HG02759 (cell line): Measurements from ENCODE around the gene MOGAT1.
"Not testable (repeated sequence)": the region's sequence is repeated elsewhere in the genome, so short reads cannot be mapped to it uniquely, and the experiment has no call there.

Experiments used
- ATAC-seq: cut with Tn5 transposase; IDR thresholded peaks from one replicate; pipeline ENCODE4 v1.9.1; 2021; ENCODE audit warnings: mild to moderate bottlenecking, moderate library complexity; ENCODE audit not compliant: unreplicated experiment

MOGAT1 gene

GRCh38 chr2:222736924-222737323, 65.5 kb downstream of the MOGAT1 start:
- ATAC-seq, result no peak

GRCh38 chr2:222738312-222738711, 66.9 kb downstream of the MOGAT1 start:
- ATAC-seq, result no peak

DNA sequence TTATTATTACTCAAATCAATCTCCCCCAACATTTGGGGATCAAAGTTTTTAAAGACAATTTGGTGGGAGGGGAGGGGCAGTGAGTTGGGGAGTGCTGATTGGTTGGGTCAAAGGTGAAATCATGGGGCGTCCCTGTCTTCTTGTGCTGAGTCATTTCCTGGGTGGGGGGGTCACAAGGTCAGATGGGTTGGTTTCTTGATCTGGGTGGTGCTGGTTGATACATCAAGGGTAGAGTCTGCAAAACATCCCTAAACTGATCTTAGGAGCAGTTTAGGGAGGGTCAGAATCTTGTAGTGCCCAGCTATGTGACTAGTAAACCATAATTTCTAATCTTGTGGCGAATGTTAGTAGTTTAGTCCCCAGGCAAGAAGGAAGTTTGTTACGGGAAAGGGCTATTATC, 67.4 kb downstream of the MOGAT1 start:
- no peak for ATAC-seq

- no peak for ATAC-seq
Observed at GRCh38 chr2:222739939-222740338, 68.5 kb downstream of the MOGAT1 start.

DNA sequence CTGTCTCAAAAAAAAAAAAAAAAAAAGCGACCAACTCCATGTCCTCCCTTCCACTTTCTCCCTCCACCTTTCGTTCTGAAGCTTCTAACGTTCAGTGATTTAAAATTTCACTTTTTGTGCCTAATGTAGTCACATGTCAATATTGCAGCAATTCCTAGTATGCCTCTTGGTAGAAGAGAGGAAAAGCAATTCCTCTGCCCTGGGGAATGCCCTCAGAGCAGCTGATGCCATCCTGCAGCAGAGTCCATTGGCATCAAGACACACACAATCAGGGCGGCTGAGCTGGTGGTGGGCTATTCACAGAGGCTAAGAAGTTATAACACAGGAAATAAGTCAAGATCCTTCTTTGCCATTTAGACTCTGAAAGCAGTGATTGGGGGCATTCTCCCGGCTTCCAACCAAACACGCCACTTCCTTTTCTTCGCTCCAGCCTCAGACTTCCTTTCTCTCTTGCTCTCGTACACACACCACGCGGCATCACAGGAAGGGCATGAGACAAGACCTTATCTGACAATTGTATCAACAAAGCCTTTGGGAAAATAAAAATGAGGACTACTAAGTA, 71.9 kb downstream of the MOGAT1 start:
- no peak for ATAC-seq

- ATAC-seq, result no peak
Observed at GRCh38 chr2:222745836-222746559, 74.5 kb downstream of the MOGAT1 start.

DNA sequence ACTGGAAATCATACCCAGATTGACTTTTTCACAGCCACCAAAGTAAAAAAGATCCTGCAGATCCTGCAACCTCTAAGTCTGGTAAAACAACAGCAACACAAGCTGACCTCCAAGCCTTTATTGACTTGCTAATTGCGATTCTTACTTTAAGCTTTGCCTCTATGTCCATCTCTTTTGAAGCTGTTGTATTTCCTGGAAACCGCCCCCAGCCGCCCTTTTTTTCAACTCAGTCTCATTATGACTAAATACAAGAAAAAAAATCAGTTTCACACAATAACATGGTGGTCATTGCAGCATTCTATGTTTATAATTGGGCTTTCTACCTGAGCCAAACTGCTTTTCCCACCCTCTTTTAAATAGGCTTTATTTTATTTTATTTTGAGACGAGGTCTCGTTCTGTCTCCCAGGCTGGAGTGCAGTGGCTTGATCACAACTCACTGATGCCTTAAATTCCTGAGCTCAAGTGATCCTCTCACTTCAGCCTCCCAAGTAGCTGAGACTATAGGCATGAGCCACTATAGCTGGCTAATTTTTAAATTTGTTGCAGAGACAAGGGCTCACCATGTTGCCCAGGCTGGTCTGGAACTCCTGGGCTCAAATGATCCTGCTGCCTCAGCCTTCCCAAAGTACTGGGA, 76.2 kb downstream of the MOGAT1 start:
- ATAC-seq, result peak; percentile 60

DNA sequence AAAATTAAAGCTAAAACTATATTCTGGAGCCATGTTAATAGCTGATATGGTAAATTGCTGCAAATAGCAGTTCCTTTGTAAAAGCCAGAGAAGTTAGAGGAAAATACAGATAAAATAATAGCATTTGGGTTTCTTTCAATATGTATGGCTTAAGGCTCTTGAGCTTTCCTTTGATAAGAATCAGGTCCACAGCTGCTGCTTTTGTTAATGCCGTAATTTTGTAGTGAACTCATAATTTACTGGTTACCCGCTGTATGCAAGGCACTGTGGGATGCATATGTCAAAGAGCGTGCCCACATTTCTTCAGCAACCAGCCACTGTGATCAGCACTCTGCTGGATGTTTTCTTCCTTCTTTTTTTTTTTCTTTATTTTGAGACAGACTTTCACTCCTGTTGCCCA, 79.1 kb downstream of the MOGAT1 start:
- ATAC-seq, result no peak

DNA sequence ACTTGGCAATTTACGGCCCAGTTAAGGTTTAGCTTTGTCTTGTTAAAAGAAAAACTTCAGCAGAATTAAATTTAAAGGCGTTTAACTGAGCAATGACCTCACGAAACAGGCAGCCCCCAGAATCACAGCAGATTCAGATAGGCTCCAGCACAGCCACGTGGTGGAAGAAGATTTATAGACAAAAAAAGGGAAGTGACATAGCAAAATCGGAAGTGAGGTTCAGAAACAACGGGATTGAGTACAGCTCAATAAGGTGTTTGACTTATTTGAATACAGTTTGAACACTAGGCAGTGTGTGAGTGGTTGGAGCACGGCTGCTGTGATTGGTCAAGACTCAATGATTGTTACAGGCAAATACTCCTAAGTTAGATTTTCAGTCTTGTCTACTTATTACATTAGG, 79.8 kb downstream of the MOGAT1 start:
- no peak for ATAC-seq

- no peak for ATAC-seq
Observed at GRCh38 chr2:222751821-222752719, 80.6 kb downstream of the MOGAT1 start.

DNA sequence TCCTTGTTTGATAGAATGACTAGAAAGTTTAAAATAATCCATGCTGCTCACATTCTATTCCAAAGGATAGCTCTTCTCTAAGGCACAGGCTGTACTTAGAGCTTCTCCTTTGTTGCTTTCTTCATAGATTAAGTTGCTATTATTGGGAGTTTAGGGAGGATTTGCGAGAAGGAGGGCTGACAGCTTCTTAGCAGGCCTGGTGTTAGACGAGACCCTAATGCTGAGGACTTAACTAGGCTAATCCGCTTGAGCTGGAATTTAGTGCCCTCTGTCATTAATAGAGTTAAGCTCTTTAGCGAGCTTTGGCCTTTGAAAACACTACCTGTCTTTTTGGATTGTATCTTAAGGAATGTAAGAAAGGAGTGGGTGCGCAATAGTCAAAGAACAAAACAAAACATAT, 81.3 kb downstream of the MOGAT1 start:
- no peak for ATAC-seq

GRCh38 chr2:222753251-222753824, 81.9 kb downstream of the MOGAT1 start:
- ATAC-seq, result no peak

GRCh38 chr2:222754324-222754930, 83.0 kb downstream of the MOGAT1 start:
- no peak for ATAC-seq

GRCh38 chr2:222755593-222755992, 84.1 kb downstream of the MOGAT1 start:
- ATAC-seq, result not testable (repeated sequence)

GRCh38 chr2:222756362-222756831, 84.9 kb downstream of the MOGAT1 start:
- ATAC-seq, result no peak

DNA sequence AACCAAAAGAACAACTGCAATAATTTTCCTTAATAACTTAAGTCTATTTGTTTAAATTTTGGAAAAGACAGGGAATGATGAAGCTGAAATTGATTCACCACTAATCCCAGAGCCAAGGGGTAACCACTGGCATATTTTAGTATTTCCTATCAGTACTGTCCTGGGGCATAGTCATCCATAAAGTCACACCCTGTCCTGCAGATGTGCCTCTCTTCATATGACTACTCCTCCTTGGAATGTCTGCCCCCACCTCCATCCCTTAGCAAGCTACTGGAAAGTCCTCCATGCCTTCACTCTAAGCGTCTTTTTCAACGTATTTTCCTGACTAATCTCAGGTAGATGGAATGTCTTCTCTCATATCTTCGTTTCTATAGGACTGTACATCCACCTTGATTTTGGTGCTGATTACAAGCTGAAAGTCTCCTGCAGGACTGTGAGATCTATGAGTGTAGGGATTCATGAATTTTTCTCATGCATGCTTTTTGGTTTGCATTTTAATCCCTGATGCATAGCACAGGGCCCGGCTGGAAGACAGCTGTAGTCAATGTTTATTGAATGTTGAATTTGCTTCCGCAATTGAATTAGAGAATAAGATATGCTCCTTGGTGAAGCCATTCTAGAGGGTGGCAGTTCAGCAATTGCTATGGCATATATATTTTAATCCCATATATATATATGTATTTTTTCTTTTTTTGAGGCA, 85.6 kb downstream of the MOGAT1 start:
- ATAC-seq, result no peak
